H9 (cell line): ENCODE data around the gene BLOC1S3. TPM values are rescaled to one million over a fixed set of nuclear protein-coding genes. Genes with fewer than 3 reads are reported as not detected.

ENCODE experiments used
- DNase-seq: peaks from one replicate; pipeline ENCODE4 v3.0.0-alpha.2; 2017
- H2AFZ ChIP-seq: one replicate; pipeline ENCODE4 v1.6.1; 2013; ENCODE audit warnings: mild to moderate bottlenecking, low read length, control low read depth, moderate library complexity
- H2AK5ac ChIP-seq: 2 replicates; pipeline ENCODE4 v1.6.1; 2013; ENCODE audit warnings: low read length, control low read depth, mixed read lengths; ENCODE audit not compliant: insufficient read length
- H2BK120ac ChIP-seq: one replicate; pipeline ENCODE4 v1.6.1; 2013; ENCODE audit warnings: low read depth, mild to moderate bottlenecking, low read length, control low read depth, inconsistent platforms; ENCODE audit not compliant: poor library complexity, severe bottlenecking
- H2BK12ac ChIP-seq: 2 replicates; pipeline ENCODE4 v1.6.1; 2013; ENCODE audit warnings: low read length, control low read depth, mixed read lengths, low read depth; ENCODE audit not compliant: insufficient read length
- H2BK15ac ChIP-seq: 2 replicates; pipeline ENCODE4 v1.6.1; 2013; ENCODE audit warnings: low read depth, low read length, control low read depth
- H2BK20ac ChIP-seq: one replicate; pipeline ENCODE4 v1.6.1; 2013; ENCODE audit warnings: low read depth, mild to moderate bottlenecking, low read length, control low read depth, inconsistent platforms; ENCODE audit not compliant: poor library complexity, severe bottlenecking
- H2BK5ac ChIP-seq: 2 replicates; pipeline ENCODE4 v1.6.1; 2013; ENCODE audit warnings: low read length, control low read depth, mixed read lengths; ENCODE audit not compliant: insufficient read length
- H3K14ac ChIP-seq: 2 replicates; pipeline ENCODE4 v1.6.1; 2013; ENCODE audit warnings: low read length, control low read depth; ENCODE audit not compliant: insufficient read depth
- H3K18ac ChIP-seq: 2 replicates; pipeline ENCODE4 v1.6.1; 2013; ENCODE audit warnings: low read depth, mild to moderate bottlenecking, mixed read lengths, low read length, control low read depth; ENCODE audit not compliant: insufficient read length
- H3K23ac ChIP-seq: 2 replicates; pipeline ENCODE4 v1.6.1; 2013; ENCODE audit warnings: low read length, control low read depth, mixed read lengths, low read depth; ENCODE audit not compliant: insufficient read length
- H3K23me2 ChIP-seq: 2 replicates; pipeline ENCODE4 v1.6.1; 2013; ENCODE audit warnings: low read depth, mild to moderate bottlenecking, mixed read lengths, low read length, control low read depth; ENCODE audit not compliant: insufficient read length, poor library complexity, severe bottlenecking
- H3K27ac ChIP-seq: 2 replicates; pipeline ENCODE4 v1.5.1; 2013; ENCODE audit warnings: low read length, control low read depth, mixed read lengths, low read depth; ENCODE audit not compliant: insufficient read length
- H3K27me3 ChIP-seq: 2 replicates; pipeline ENCODE4 v1.6.1; 2013; ENCODE audit warnings: low read length, control low read depth, inconsistent platforms; ENCODE audit not compliant: insufficient read depth
- H3K4ac ChIP-seq: 2 replicates; pipeline ENCODE4 v1.6.1; 2013; ENCODE audit warnings: low read depth, mild to moderate bottlenecking, control low read depth, inconsistent platforms, low read length, moderate library complexity
- H3K4me1 ChIP-seq: 2 replicates; pipeline ENCODE4 v1.6.1; 2013; ENCODE audit warnings: low read length, control low read depth, inconsistent platforms; ENCODE audit not compliant: insufficient read depth
- H3K4me2 ChIP-seq: 2 replicates; pipeline ENCODE4 v1.6.1; 2013; ENCODE audit warnings: low read length, control low read depth, mixed read lengths; ENCODE audit not compliant: insufficient read length, insufficient read depth
- H3K56ac ChIP-seq: 2 replicates; pipeline ENCODE4 v1.6.1; 2013; ENCODE audit warnings: low read depth, mild to moderate bottlenecking, mixed read lengths, low read length, control low read depth; ENCODE audit not compliant: insufficient read length
- H3K79me1 ChIP-seq: 2 replicates; pipeline ENCODE4 v1.6.1; 2013; ENCODE audit warnings: low read depth, mild to moderate bottlenecking, moderate library complexity, low read length, control low read depth, inconsistent platforms; ENCODE audit not compliant: insufficient read depth, poor library complexity, severe bottlenecking
- H3K79me2 ChIP-seq: 2 replicates; pipeline ENCODE4 v1.6.1; 2013; ENCODE audit warnings: low read length, control low read depth, inconsistent platforms; ENCODE audit not compliant: insufficient read depth
- H3K9ac ChIP-seq: 2 replicates; pipeline ENCODE4 v1.6.1; 2013; ENCODE audit warnings: low read length, control low read depth, mixed read lengths; ENCODE audit not compliant: insufficient read length; ENCODE audit errors: extremely low read depth
- H3K9me3 ChIP-seq: one replicate; pipeline ENCODE4 v1.6.1; 2013; ENCODE audit warnings: low read depth, low read length, inconsistent platforms; ENCODE audit not compliant: control insufficient read depth
- H3T11ph ChIP-seq: one replicate; pipeline ENCODE4 v1.6.1; 2013; ENCODE audit warnings: mild to moderate bottlenecking, low read length, control low read depth, inconsistent platforms
- H4K20me1 ChIP-seq: one replicate; pipeline ENCODE4 v1.6.1; 2013; ENCODE audit not compliant: control insufficient read depth, insufficient read length, insufficient read depth
- H4K5ac ChIP-seq: 2 replicates; pipeline ENCODE4 v1.6.1; 2013; ENCODE audit warnings: low read depth, mild to moderate bottlenecking, mixed read lengths, low read length, control low read depth; ENCODE audit not compliant: insufficient read length
- H4K8ac ChIP-seq: replicated peaks from 2 replicates; pipeline ENCODE4 v1.6.1; 2013; ENCODE audit warnings: low read length, control low read depth, mixed read lengths, low read depth; ENCODE audit not compliant: insufficient read length
- H4K91ac ChIP-seq: 2 replicates; pipeline ENCODE4 v1.6.1; 2013; ENCODE audit warnings: low read depth, mild to moderate bottlenecking, moderate library complexity, mixed read lengths, low read length, control low read depth; ENCODE audit not compliant: insufficient read length
- H3K27ac Mint-ChIP-seq, 3 experiments: 2 replicates in 2 of 3; 3 replicates in 1 of 3; pipeline ENCODE4 v1.8.0; 2020 to 2021; ENCODE audit warnings: mixed read lengths in 3 of 3, mild to moderate bottlenecking in 1 of 3, moderate library complexity in 1 of 3
- H3K27me3 Mint-ChIP-seq: 2 replicates; pipeline ENCODE4 v1.8.0; 2021; ENCODE audit warnings: low read depth, mild to moderate bottlenecking, moderate library complexity, mixed read lengths
- H3K36me3 Mint-ChIP-seq, 3 experiments: 2 replicates in 2 of 3; 3 replicates in 1 of 3; pipeline ENCODE4 v1.8.0; 2020 to 2021; ENCODE audit warnings: low read depth in 3 of 3, mixed read lengths in 3 of 3; ENCODE audit not compliant: insufficient read depth in 1 of 3
- H3K4me1 Mint-ChIP-seq, 2 experiments: 2 replicates each; pipeline ENCODE4 v1.8.0; 2020; ENCODE audit warnings: mixed read lengths in 2 of 2
- H3K4me3 Mint-ChIP-seq, 2 experiments: 2 replicates in 1 of 2; 3 replicates in 1 of 2; pipeline ENCODE4 v1.8.0; 2020 to 2021; ENCODE audit warnings: mild to moderate bottlenecking in 2 of 2, mixed read lengths in 2 of 2, moderate library complexity in 1 of 2
- H3K9me3 Mint-ChIP-seq, 2 experiments: 2 replicates in 1 of 2; 3 replicates in 1 of 2; pipeline ENCODE4 v1.8.0; 2020; ENCODE audit warnings: mild to moderate bottlenecking in 2 of 2, mixed read lengths in 2 of 2, moderate library complexity in 1 of 2
- CTCF ChIP-seq: fragments of 200-600 bp; sonication (generic); conservative IDR thresholded peaks from 3 replicates; pipeline ENCODE4 v1.8.0; 2021; ENCODE audit warnings: antibody characterized with exemption, mild to moderate bottlenecking
- WGBS: extraction: QIAGEN DNeasy Blood & Tissue Kit; methylation state at CpG from one replicate; pipeline ENCODE4 v1.1.7; 2013; ENCODE audit warnings: missing lambda C conversion rate, low lambda C conversion rate, mixed read lengths; ENCODE audit not compliant: insufficient read length; ENCODE audit errors: extremely low coverage; 5-methylcytosine and 5-hydroxymethylcytosine counted together
- total RNA-seq: library from RNA; stranded (reverse); gene quantifications from 2 replicates; pipeline ENCODE4 v1.2.1, GENCODE V29; 2021

The BLOC1S3 gene
- total RNA-seq, 1 experiment from 2014 or later, result 9.2 TPM

GRCh38 chr19:45215391-45216191, 37.0 kb downstream of the BLOC1S3 start:
- no peak overlapping the region for H3K4ac ChIP-seq
- no peaks in the 10 kb centered on the region for H4K20me1 ChIP-seq
- H4K5ac ChIP-seq, result no peak overlapping the region
- no peak overlapping the region for H2AFZ ChIP-seq
- H3K4me3 Mint-ChIP-seq, result peak overlapping the region; percentile 67 to 78
- H2BK120ac ChIP-seq, result no peak overlapping the region
- H3K27ac Mint-ChIP-seq, result no peak overlapping the region
- no CpG with 5 or more reads among the region's 35 CpGs for WGBS
- no peak overlapping the region for H2BK12ac ChIP-seq
- no peak overlapping the region for H3K56ac ChIP-seq
- H3K36me3 Mint-ChIP-seq, result no peaks in the 10 kb centered on the region; a peak in 2 of 7 replicates
- no peak overlapping the region for H3K23ac ChIP-seq
- H3T11ph ChIP-seq, result no peak overlapping the region
- H3K4me1 ChIP-seq, result no peaks in the 10 kb centered on the region
- H3K18ac ChIP-seq, result no peak overlapping the region
- H3K4me1 Mint-ChIP-seq, result peaks cover 12 to 23% of the 10 kb centered on the region in 2 experiments
- peaks cover 14% of the 10 kb centered on the region; the same call in 1 of the 2 replicates for H3K27me3 ChIP-seq
- H2BK20ac ChIP-seq, result no peak overlapping the region
- H3K9ac ChIP-seq, result no peak overlapping the region
- H3K4me2 ChIP-seq, result peak overlapping the region; percentile 14
- H3K79me2 ChIP-seq, result no peaks in the 10 kb centered on the region
- no peak overlapping the region for H2BK5ac ChIP-seq
- peaks cover 82% of the 10 kb centered on the region for H3K27me3 Mint-ChIP-seq
- no peak overlapping the region for H4K91ac ChIP-seq
- no peak overlapping the region for H4K8ac ChIP-seq
- H3K23me2 ChIP-seq, result peaks cover 14% of the 10 kb centered on the region
- H3K9me3 ChIP-seq, result no peaks in the 10 kb centered on the region
- no peak for TF ChIP-seq CTCF
- H3K79me1 ChIP-seq, result no peaks in the 10 kb centered on the region
- DNase-seq, result peak; percentile 67
- no peak overlapping the region for H2AK5ac ChIP-seq
- no peak overlapping the region for H2BK15ac ChIP-seq
- no peak overlapping the region for H3K27ac ChIP-seq
- H3K14ac ChIP-seq, result no peak overlapping the region
- peaks cover 0 to 5% of the 10 kb centered on the region in 2 experiments; a peak in 2 of 5 replicates for H3K9me3 Mint-ChIP-seq
